DMS 273 treated with DMSO at 0.1 percent for 48 hours (cell line): ENCODE data around the gene MATCAP1.

Experiments
- DNase-seq: peaks from one replicate; lab custom pipeline; 2025; lab: John Stamatoyannopoulos, UW

MATCAP1 gene

GRCh38 chr16:67191411-67191994 lies 7.7 kb upstream of the MATCAP1 start:
- DNase-seq: no peak

GRCh38 chr16:67190448-67191399 lies 7.0 kb upstream of the MATCAP1 start:
- no peak for DNase-seq

- DNase-seq: no peak
These were observed 6.3 kb upstream of the MATCAP1 start, which contains the start of gene EXOC3L1 for GRCh38 chr16:67190041-67190440. EXOC3L1 (minus strand) TSS chr16:67190136; CDS start chr16:67189676, 460 bp downstream.

- DNase-seq: no peak
These were observed 5.0 kb upstream of the MATCAP1 start for GRCh38 chr16:67188798-67189197.

- no peak for DNase-seq
These were observed 4.6 kb upstream of the MATCAP1 start for GRCh38 chr16:67188323-67188722.

GRCh38 chr16:67187175-67187890 lies 3.6 kb upstream of the MATCAP1 start:
- DNase-seq: peak; percentile 67

- no peak for DNase-seq
These were observed 2.8 kb upstream of the MATCAP1 start for GRCh38 chr16:67186550-67186950.

GRCh38 chr16:67185651-67186134 lies 1.9 kb upstream of the MATCAP1 start:
- DNase-seq: no peak

GRCh38 chr16:67184995-67185650 lies 1.4 kb upstream of the MATCAP1 start:
- DNase-seq: no peak

GRCh38 chr16:67184453-67184994 lies 761 bp upstream of the MATCAP1 start:
- DNase-seq: no peak

GRCh38 chr16:67183284-67183626 lies 508 bp downstream of the MATCAP1 start:
- no peak for DNase-seq

- DNase-seq: no peak
These were observed 1.5 kb downstream of the MATCAP1 start for GRCh38 chr16:67182288-67182687.

- DNase-seq: peak; percentile 65
These were observed 2.4 kb downstream of the MATCAP1 start for GRCh38 chr16:67181346-67181745.

GRCh38 chr16:67180166-67180565 lies 3.6 kb downstream of the MATCAP1 start:
- DNase-seq: no peak

- no peak for DNase-seq
These were observed 4.2 kb downstream of the MATCAP1 start for GRCh38 chr16:67179421-67180080.

GRCh38 chr16:67177743-67178699 lies 5.7 kb downstream of the MATCAP1 start:
- DNase-seq: no peak

- DNase-seq: no peak
These were observed 7.1 kb downstream of the MATCAP1 start for GRCh38 chr16:67176662-67177061.

- no peak for DNase-seq
These were observed 9.0 kb downstream of the MATCAP1 start for GRCh38 chr16:67174706-67175231.

- DNase-seq: peak; percentile 74
These were observed 9.7 kb downstream of the MATCAP1 start for GRCh38 chr16:67173808-67174705.
